ENCODE data around the gene ACP7.
"Not testable (repeated sequence)": the region's sequence is repeated elsewhere in the genome, so short reads cannot be mapped to it uniquely, and the experiment has no call there.

Gene ACP7

DNA sequence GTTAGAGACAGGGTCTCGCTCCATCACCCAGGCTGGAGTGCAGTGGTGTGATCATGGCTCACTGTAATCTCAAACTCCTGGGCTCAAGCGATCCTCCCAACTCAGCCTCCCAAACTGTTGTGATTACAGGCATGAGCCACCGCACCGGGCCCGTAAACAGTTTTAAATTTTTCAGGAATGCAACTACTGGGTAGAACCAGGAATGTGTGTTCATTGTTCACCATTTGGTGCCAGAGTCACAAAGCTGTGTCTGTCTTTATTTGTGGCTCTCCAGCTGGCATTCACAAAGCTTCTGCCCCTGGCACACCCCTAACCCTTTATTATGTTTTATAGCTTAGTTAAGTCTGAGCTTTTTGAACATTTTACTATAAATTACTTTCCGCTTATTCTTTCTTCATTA, 19.8 kb upstream of the ACP7 start:
- Mint-ChIP-seq H3K4me1 (ENCODE audit: low read depth) (peaks cover 8% of the 10 kb centered on the region), H3K27me3 (no peaks in the 10 kb centered on the region), H3K4me3 (no peak overlapping the region), H3K27ac (no peak overlapping the region), H3K36me3 (ENCODE audit: low read depth) (no peaks in the 10 kb centered on the region), H3K9me3 (no peaks in the 10 kb centered on the region)
- no peak for DNase-seq

DNA sequence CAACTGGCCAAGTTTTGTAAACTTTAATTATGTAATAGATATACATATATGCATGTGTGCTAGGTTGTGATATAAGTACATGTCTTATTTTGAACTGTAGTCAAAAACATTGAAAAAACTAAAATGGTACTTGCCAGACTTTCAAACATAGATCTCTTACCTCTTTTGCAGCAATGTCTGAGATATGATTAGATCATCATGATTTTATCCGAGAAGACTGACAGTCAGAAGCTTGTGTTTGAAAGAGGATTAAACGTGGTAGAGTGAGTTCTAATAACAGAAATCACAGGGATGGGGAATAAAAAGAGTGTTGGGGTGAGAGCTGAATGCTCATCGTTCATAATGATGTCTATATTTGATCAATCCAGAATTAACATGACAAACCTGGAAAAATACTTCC, 18.2 kb upstream of the ACP7 start:
- H3K27ac Mint-ChIP-seq, result no peak overlapping the region
- no peak for DNase-seq
- no peaks in the 10 kb centered on the region for H3K36me3 Mint-ChIP-seq (ENCODE audit: low read depth)
- H3K4me1 Mint-ChIP-seq (ENCODE audit: low read depth), result peaks cover 11% of the 10 kb centered on the region
- no peak overlapping the region for H3K4me3 Mint-ChIP-seq
- H3K27me3 Mint-ChIP-seq, result no peaks in the 10 kb centered on the region
- H3K9me3 Mint-ChIP-seq, result no peaks in the 10 kb centered on the region

DNA sequence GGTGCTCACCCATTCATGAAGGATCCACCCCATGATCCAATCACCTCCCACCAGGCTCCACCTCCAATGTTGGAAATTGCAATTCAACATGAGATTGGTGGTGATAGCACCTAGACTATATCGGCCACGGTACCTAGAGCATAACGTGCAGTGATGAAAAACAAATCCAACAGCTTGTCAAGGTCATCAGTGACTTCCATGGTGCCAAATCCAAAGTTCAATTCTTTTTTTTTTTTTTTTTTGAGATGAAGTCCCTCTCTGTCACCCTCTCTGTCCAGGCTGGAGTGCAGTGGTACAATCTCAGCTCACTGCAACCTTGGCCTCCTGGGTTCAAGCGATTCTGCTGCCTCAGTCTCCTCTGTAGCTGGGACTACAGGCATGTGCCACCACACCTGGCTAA, 17.1 kb upstream of the ACP7 start:
- Mint-ChIP-seq H3K27ac (no peak overlapping the region), H3K4me1 (ENCODE audit: low read depth) (peaks cover 3% of the 10 kb centered on the region)

DNA sequence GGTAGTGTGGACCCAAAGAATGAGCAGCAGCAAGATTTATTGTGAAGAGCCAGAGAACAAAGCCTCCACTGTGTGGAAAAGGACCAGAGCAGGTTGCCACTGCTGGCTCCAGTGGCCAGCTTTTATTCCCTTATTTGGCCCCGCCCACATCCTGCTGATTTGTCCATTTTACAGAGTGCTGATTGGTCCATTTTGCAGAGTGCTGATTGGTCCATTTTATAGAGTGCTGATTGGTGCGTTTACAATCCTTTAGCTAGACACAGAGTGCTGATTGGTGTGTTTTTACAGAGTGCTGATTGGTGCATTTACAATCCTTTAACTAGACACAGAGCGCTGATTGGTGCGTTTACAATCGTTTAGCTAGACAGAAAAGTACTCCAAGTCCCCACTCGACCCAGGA, 15.9 kb upstream of the ACP7 start:
- H3K36me3 Mint-ChIP-seq (ENCODE audit: low read depth); DNase-seq; H3K27ac Mint-ChIP-seq; H3K4me3 Mint-ChIP-seq; H3K9me3 Mint-ChIP-seq; H3K27me3 Mint-ChIP-seq: not testable (repeated sequence)
- peaks cover 11% of the 10 kb centered on the region for H3K4me1 Mint-ChIP-seq (ENCODE audit: low read depth)

More for the DNA sequence above, 17.1 kb upstream of the ACP7 start:
- Mint-ChIP-seq H3K27me3 (no peaks in the 10 kb centered on the region), H3K4me3 (no peak overlapping the region), H3K36me3 (ENCODE audit: low read depth) (no peaks in the 10 kb centered on the region), H3K9me3 (no peaks in the 10 kb centered on the region)
- no peak for DNase-seq

DNA sequence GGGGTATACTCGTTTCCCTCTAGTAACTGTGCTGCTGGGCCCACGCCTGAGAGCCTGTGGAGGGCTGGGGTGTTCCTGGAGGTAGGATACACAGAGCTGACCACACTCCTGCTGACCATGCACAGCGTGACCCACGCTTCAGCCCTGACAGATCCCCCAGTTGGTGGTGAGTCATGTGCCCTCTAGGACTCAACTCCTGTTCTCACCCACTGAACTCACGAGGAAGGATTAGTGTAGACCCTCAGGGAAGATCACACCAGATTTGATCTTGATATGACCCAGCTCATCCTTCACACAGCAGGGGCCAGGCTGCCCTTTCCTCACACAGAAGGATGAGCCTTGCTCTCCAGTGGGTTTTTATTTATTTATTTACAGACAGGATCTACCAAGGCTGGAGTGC, 13.3 kb upstream of the ACP7 start:
- Mint-ChIP-seq H3K27me3 (no peaks in the 10 kb centered on the region), H3K36me3 (ENCODE audit: low read depth) (no peaks in the 10 kb centered on the region), H3K9me3 (no peaks in the 10 kb centered on the region), H3K27ac (no peak overlapping the region), H3K4me1 (ENCODE audit: low read depth) (peaks cover 24% of the 10 kb centered on the region), H3K4me3 (no peak overlapping the region)
- DNase-seq, result no peak

DNA sequence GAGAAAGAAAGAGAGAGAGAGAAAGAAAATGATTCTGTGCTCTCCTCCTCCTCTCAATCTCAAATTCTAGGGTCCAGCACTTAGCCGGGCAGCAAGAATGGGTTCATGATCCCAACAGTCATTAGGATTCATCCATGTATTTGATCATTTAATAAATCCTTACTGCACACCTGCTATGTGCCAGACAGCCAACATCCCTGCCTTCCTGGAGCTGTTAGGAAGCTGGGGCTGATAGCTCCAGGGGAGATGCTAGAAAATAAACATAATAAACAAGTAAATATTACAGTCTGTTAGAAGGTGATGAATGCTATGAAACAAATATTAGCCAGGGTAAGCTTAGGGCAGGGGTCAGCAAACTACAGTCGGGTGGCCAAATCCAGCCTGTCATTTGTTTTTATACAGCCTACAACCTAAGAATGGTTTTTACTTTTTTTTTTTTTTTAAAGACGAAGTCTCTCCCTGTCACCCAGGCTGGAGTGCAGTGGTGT, 9.9 kb upstream of the ACP7 start:
- H3K36me3 Mint-ChIP-seq (ENCODE audit: low read depth), result no peaks in the 10 kb centered on the region
- no peak for DNase-seq
- no peak overlapping the region for H3K4me3 Mint-ChIP-seq
- no peaks in the 10 kb centered on the region for H3K9me3 Mint-ChIP-seq
- H3K4me1 Mint-ChIP-seq (ENCODE audit: low read depth), result peaks cover 24% of the 10 kb centered on the region
- H3K27me3 Mint-ChIP-seq, result no peaks in the 10 kb centered on the region
- H3K27ac Mint-ChIP-seq, result peak overlapping the region; percentile 86

DNA sequence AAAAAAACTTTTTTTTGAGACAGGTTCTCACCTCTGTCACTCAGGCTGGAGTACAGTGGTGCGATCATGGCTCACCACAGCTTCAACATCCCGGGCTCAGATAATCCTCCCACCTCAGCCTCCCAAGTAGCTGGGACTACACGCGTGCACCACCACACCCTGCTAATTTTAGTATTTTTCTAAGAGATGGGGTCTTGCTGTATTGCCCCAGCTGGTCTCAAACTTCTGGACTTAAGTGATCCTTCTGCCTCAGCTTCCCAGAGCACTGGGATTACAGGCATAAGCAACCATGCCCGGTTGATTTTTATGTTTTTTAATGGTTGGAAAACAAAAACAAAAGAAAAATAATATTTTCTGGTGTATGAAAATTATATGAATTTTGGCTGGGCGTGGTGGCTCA, 9.2 kb upstream of the ACP7 start:
- Mint-ChIP-seq H3K27ac (no peak overlapping the region), H3K27me3 (no peaks in the 10 kb centered on the region)

DNA sequence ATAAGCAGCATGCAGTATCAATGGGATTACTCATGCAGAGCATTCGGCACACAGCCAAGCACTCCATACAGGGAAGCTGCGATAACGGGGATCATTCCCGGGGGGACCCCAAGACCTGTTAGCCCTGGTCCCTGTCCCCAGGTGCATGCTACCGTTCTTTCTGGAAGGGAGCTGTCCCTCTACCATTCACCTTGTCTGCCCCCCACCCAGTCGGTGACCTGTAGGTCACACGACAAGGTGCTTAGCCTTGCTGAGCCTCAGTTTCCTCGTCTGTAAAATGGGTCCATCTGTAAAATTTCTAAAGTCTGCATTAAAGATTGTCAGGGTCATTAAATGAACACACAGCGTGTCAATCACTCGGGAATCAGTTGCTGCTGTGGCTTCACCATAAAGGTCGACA, 6.8 kb upstream of the ACP7 start:
- Mint-ChIP-seq H3K4me3 (no peak overlapping the region), H3K36me3 (ENCODE audit: low read depth) (no peaks in the 10 kb centered on the region), H3K9me3 (no peaks in the 10 kb centered on the region), H3K27me3 (peaks cover 8% of the 10 kb centered on the region), H3K4me1 (ENCODE audit: low read depth) (peaks cover 24% of the 10 kb centered on the region), H3K27ac (no peak overlapping the region)
- no peak for DNase-seq

More for the DNA sequence above, 9.2 kb upstream of the ACP7 start:
- no peaks in the 10 kb centered on the region for H3K36me3 Mint-ChIP-seq (ENCODE audit: low read depth)
- peaks cover 24% of the 10 kb centered on the region for H3K4me1 Mint-ChIP-seq (ENCODE audit: low read depth)
- H3K4me3 Mint-ChIP-seq, result no peak overlapping the region
- no peaks in the 10 kb centered on the region for H3K9me3 Mint-ChIP-seq
- DNase-seq, result no peak

DNA sequence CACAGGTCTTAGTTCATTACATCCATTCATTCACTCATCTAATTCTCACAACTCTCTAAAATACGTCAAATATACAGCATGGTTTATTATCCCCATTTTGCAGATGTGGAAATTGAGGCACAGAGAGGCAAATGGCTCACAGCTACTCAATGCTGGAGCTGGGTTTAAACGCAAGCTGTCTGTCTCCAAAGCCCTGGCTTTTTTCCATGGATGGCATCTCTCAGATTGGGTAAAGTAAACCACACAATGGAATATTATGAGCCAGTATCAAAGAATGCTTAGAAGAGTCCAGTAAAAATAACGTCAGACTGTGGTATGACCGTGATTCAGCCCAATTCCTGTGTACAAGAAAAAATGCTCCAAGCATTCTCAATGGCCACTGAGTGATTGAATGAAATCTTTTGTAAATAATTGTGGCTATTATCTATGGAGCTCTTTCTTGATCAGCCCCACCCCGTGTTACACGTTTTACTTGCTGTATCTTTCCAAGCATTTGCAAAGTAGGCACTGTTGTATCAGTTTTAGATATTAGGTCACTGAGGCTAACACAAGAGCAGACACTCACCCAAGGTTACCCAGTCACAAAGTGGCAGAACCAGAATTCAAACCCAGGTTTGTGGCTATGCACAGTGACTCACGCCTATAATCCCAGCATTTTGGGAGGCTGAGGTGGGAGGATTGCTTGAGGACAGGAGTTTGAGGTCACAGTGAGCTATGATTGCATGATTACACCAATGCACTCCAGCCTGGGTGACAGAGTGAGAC, 5.5 kb upstream of the ACP7 start:
- DNase-seq, result no peak
- Mint-ChIP-seq H3K9me3 (no peaks in the 10 kb centered on the region), H3K36me3 (ENCODE audit: low read depth) (no peaks in the 10 kb centered on the region), H3K4me1 (ENCODE audit: low read depth) (peaks cover 22% of the 10 kb centered on the region), H3K27ac (no peak overlapping the region), H3K27me3 (peaks cover 21% of the 10 kb centered on the region), H3K4me3 (no peak overlapping the region)

DNA sequence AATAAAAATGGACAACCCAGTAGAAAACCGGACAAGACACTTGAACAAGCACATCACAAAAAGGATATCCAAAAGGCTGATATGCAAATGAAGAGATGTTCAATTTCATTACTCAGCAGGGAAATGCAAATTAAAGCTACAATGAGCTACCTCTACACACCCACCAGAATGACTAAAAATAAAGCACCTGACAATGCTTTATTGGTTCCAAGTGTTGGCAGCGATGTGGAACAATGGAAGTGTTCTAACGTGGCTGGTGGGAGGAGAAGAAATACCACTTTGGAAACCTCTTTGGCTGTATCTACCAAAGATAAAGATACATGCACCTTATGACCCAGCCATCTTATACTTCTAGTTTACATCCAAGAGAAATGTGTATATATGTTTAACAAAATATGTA, 3.7 kb upstream of the ACP7 start:
- Mint-ChIP-seq H3K4me3 (no peak overlapping the region), H3K36me3 (ENCODE audit: low read depth) (no peaks in the 10 kb centered on the region), H3K4me1 (ENCODE audit: low read depth) (peaks cover 16% of the 10 kb centered on the region), H3K27me3 (peaks cover 35% of the 10 kb centered on the region), H3K27ac (no peak overlapping the region), H3K9me3 (no peaks in the 10 kb centered on the region)
- no peak for DNase-seq

DNA sequence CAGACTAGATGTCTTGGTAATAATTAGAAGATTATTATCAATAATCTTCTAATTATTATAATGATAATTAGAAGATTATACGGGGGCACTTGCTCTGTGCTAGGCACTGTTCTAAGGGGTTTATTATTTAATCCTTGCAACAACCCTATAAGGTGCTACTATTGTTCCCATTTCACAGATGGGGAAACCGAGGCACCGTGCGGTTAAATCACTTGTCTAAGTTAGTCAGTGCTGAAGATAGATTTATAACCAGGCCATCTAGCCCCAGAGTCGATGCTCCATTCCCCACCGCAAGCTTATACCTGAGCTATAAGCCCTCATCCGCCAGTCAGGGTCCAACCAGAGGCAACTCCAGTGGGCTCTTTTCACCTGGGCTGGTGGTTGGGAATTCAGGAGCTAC, 2.0 kb upstream of the ACP7 start:
- H3K9me3 Mint-ChIP-seq, result no peaks in the 10 kb centered on the region
- H3K36me3 Mint-ChIP-seq (ENCODE audit: low read depth), result no peaks in the 10 kb centered on the region
- peaks cover 42% of the 10 kb centered on the region for H3K27me3 Mint-ChIP-seq
- H3K4me3 Mint-ChIP-seq, result no peak overlapping the region
- no peak for DNase-seq
- no peak overlapping the region for H3K27ac Mint-ChIP-seq
- H3K4me1 Mint-ChIP-seq (ENCODE audit: low read depth), result peaks cover 16% of the 10 kb centered on the region

DNA sequence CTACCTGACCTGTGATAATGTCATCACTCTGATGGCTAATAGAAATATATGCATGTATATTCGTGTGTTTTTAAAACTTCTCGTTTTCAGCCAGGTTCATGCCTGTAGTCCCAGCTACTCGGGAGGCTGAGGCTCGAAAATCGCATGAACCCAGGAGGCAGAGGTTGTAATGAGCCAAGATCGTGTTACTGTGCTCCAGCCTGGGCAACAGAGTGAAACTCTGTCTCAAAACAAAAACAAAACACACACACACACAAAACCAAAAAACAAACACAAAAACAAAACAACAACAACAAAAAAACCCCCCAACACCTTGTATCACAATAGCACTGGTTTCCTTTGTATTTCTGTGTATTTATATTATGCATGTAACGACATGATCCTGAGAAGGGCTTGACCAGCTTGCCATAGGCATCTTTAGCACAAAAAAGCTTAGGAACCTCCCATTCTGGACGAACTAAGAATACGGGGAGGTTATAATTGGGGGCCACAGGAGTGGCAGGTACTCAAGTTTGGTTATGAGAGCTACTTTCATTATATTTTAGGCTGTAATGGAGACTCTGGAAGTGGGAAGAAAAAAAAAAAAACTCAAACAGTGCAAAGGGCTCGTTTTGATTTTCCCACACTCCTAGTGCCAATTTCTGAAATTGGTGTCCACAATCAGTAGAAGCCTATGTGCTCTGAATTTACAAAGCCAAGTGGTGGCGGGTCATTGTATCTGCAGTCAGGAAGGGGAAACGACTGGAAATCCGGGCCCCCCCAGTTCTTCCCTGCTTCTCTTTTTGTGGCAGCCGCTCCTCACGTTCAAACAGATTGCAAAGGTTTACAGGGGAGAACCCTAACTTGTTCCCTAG, 1.2 kb upstream of the ACP7 start:
- DNase-seq, result no peak
- peak overlapping the region; percentile 69 for H3K4me3 Mint-ChIP-seq
- no peaks in the 10 kb centered on the region for H3K36me3 Mint-ChIP-seq (ENCODE audit: low read depth)
- H3K27me3 Mint-ChIP-seq, result peaks cover 42% of the 10 kb centered on the region
- H3K9me3 Mint-ChIP-seq, result no peaks in the 10 kb centered on the region
- H3K4me1 Mint-ChIP-seq (ENCODE audit: low read depth), result peaks cover 16% of the 10 kb centered on the region
- no peak overlapping the region for H3K27ac Mint-ChIP-seq

DNA sequence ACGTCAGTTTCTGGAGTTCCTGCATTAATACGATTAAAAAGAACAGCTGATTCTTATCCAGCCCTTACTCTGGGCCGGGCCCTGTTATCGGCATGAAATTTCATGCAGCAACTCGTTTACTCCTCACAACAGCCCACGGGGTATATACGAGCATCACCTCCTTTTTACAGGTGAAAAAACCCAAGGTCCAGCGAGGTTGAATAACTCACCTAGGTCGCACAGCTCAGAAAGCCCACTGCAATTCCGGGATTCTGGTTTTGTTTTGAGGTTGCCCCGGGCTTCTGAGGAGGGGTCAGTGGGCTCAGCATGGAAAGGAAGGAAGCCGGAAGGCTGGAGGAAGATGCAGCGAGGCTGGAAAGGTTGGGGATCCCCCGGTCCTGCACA, 577 bp upstream of the ACP7 start:
- peaks cover 16% of the 10 kb centered on the region for H3K4me1 Mint-ChIP-seq (ENCODE audit: low read depth)
- peaks cover 42% of the 10 kb centered on the region for H3K27me3 Mint-ChIP-seq
- H3K27ac Mint-ChIP-seq, result no peak overlapping the region

DNA sequence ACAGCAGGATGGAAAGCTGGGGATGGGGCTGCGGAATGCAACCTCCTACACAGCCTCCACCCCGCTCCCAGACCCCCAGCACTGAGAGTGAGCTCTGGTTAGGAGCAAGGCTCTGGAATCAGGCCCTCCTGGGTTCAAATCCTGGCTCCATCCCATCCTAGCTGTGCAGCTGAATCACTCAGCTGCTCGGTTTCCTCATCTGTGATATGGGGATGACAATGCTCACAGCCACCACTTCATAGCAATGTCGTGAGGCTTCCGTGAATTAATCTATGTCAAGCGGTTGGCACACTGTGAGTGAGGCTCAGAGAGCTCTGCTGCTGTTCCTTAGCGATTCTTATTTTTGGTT, 538 bp downstream of the ACP7 start:
- Mint-ChIP-seq H3K4me1 (ENCODE audit: low read depth) (peaks cover 16% of the 10 kb centered on the region), H3K27me3 (peaks cover 42% of the 10 kb centered on the region), H3K9me3 (no peaks in the 10 kb centered on the region), H3K4me3 (peak overlapping the region; percentile 55), H3K36me3 (ENCODE audit: low read depth) (no peaks in the 10 kb centered on the region), H3K27ac (no peak overlapping the region)
- no peak for DNase-seq

More for the DNA sequence above, 577 bp upstream of the ACP7 start:
- H3K36me3 Mint-ChIP-seq (ENCODE audit: low read depth), result no peaks in the 10 kb centered on the region
- DNase-seq, result no peak
- peak overlapping the region; percentile 69 for H3K4me3 Mint-ChIP-seq
- H3K9me3 Mint-ChIP-seq, result no peaks in the 10 kb centered on the region

DNA sequence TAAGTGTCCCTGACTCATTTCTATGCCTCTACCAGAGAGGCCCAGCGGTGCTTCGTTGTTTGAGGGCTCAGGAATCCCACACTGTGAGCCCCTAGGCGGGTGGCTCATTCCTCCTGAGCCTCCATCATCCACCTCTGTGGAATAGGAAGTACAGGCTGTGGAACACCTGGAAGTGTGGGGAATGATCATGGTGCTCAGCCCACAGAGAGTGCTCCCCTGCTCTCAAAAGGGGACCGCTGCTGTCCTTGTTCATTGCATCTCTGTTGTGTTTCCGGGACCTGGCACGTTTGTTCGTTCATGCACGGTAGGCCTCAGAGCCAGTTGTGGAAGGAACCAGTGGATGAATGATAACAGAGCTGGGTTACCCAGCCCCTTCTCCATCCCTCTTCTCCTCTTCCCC, 1.2 kb downstream of the ACP7 start:
- Mint-ChIP-seq H3K4me1 (ENCODE audit: low read depth) (peaks cover 14% of the 10 kb centered on the region), H3K36me3 (ENCODE audit: low read depth) (no peaks in the 10 kb centered on the region), H3K4me3 (no peak overlapping the region), H3K27me3 (peaks cover 42% of the 10 kb centered on the region), H3K27ac (no peak overlapping the region), H3K9me3 (no peaks in the 10 kb centered on the region)
- no peak for DNase-seq

Measured in activated T-cell treated with anti-CD3 and anti-CD28 coated beads, Interleukin-2, amount 50 U/mL, for 24 hours (primary cell).